Hematopoietic multipotent progenitor cell treated with erythropoietin and hydrocortisone succinate and interleukin-3 and kit ligand, for 4 days (in vitro differentiated cells): ENCODE measurements around the gene KCNQ2.

Experiments used
- DNase-seq: peaks from one replicate; pipeline ENCODE4 v3.0.0-alpha.2; 2015

The KCNQ2 gene

GRCh38 chr20:63471981-63472831, at the start of gene KCNQ2:
TSS of gene KCNQ2 (minus strand) at chr20:63472655. CDS start at chr20:63472463, 192 bp downstream.
- no peak for DNase-seq

GRCh38 chr20:63521602-63522001, 49.1 kb upstream of the KCNQ2 start:
- DNase-seq: no peak

- peak; percentile 86 for DNase-seq
These were observed 48.6 kb upstream of the KCNQ2 start for GRCh38 chr20:63520934-63521601.

GRCh38 chr20:63520504-63520933, 48.1 kb upstream of the KCNQ2 start, which contains the start of gene PPDPF:
TSS of gene PPDPF (plus strand) at chr20:63520765. CDS start at chr20:63521309, 544 bp downstream.
- DNase-seq: peak; percentile 87

- DNase-seq: peak; percentile 67
These were observed 47.4 kb upstream of the KCNQ2 start for GRCh38 chr20:63519668-63520503.

GRCh38 chr20:63518946-63519667, 46.7 kb upstream of the KCNQ2 start:
- DNase-seq: no peak

GRCh38 chr20:63518351-63518861, 46.0 kb upstream of the KCNQ2 start:
- no peak for DNase-seq

GRCh38 chr20:63517376-63518309, 45.2 kb upstream of the KCNQ2 start:
- DNase-seq: no peak

GRCh38 chr20:63514520-63514919, 42.1 kb upstream of the KCNQ2 start:
- DNase-seq: peak; percentile 84

GRCh38 chr20:63513207-63513606, 40.8 kb upstream of the KCNQ2 start:
- DNase-seq: no peak

- DNase-seq: no peak
These were observed 36.7 kb upstream of the KCNQ2 start for GRCh38 chr20:63509088-63509564.

- DNase-seq: no peak
These were observed 35.8 kb upstream of the KCNQ2 start for GRCh38 chr20:63508072-63508768.

GRCh38 chr20:63507083-63507743, 34.8 kb upstream of the KCNQ2 start:
- DNase-seq: no peak

- DNase-seq: no peak
These were observed 33.3 kb upstream of the KCNQ2 start for GRCh38 chr20:63505723-63506122.

- DNase-seq: no peak
These were observed 32.8 kb upstream of the KCNQ2 start for GRCh38 chr20:63505281-63505680.

GRCh38 chr20:63504642-63505041, 32.2 kb upstream of the KCNQ2 start:
- no peak for DNase-seq

- no peak for DNase-seq
These were observed 31.1 kb upstream of the KCNQ2 start for GRCh38 chr20:63503524-63503923.

- no peak for DNase-seq
These were observed 30.3 kb upstream of the KCNQ2 start for GRCh38 chr20:63502671-63503172.
